Measurements from ENCODE around the gene GOT2.

DNA sequence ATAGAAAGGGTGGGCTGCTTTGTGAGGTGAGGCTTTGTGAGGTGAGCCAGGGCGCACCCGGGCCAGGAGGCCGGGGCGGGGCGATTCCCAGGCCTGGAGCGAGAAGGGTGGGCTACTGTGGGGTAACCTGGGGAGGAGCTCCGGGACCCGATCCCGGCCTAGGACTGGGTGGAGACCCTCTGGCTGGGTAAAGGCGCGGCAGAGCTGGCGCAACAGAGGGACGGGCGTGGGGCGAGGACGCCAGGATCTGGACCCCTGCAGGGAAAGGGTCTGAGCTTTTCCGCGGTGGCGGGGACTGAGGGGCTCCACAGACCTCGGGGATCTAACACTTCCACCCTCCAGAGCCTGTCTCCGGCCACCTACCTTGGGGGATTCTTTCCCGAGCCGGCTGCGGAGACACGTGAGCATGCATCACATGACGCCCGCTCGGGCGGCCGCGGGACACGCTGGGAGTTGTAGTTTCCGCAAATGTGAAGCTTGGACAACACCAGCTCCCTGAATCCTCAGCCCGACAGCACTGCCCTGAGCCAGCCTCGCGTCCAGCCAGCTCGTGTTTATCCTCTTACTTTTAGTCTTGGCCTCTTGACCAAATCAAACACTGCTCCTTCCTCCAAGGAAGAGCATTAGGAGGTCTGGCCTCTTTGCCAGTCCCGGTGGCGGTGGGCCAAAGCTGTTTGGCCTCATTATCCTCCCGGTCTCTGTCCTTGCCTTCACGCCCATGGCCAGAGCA is 49.6 kb downstream of the GOT2 start, which contains the start of gene SLC38A7:
- TF ChIP-seq CTCF (IDR thresholded peaks at IDR 0.05; ENCODE audit: borderline replicate concordance, extremely low read depth, low read length, poor library complexity, severe bottlenecking) (no peak), EZH2 (IDR thresholded peaks at IDR 0.05; ENCODE audit: borderline replicate concordance, low read depth, low read length, severe bottlenecking) (no peak)

All from DND-41 (cell line).